HG03280 (cell line): ENCODE data around the gene MAP1S.
"Not testable (repeated sequence)": the region's sequence is repeated elsewhere in the genome, so short reads cannot be mapped to it uniquely, and the experiment has no call there.

Source experiments
- ATAC-seq: cut with Tn5 transposase; IDR thresholded peaks from one replicate; pipeline ENCODE4 v1.9.1; 2021; ENCODE audit warnings: mild to moderate bottlenecking, moderate library complexity; ENCODE audit not compliant: unreplicated experiment

MAP1S gene

DNA sequence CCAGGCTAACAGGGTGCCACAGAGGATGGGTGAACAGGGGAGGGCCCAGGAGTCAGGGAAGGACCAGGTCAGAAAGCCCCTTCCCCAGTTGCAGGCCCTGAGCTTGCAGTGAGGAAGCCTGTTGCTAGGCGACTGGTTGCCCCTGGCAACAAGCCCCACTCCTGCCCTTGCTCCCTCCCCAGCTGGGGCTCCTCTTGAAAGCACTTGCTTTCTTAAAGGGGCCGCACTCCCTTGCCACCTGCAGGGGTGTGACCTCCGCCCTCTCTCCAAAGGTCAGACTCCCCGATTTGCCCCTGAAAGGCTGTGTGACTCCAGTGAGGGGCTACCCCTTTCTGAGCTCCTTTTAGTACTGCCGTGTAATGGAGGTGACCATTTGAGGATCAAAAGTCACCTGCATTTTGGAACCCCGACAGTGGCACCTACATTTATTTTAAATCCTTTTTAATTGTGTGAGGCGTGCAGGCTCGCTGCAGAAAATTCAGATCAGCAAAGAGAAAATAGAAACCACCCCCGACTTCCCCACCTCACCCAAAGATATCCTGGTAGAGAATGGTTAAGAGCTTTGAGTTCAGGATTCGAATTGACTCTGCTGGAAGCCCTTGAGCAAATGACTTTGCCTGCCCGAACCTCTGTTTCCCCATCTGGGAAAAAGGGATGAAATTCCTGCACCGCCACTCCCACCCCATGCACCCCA, 36.8 kb downstream of the MAP1S start:
- no peak for ATAC-seq

GRCh38 chr19:17757125-17757524, 37.8 kb downstream of the MAP1S start:
- no peak for ATAC-seq

- no peak for ATAC-seq
Measured at GRCh38 chr19:17758515-17758914, 39.2 kb downstream of the MAP1S start.

DNA sequence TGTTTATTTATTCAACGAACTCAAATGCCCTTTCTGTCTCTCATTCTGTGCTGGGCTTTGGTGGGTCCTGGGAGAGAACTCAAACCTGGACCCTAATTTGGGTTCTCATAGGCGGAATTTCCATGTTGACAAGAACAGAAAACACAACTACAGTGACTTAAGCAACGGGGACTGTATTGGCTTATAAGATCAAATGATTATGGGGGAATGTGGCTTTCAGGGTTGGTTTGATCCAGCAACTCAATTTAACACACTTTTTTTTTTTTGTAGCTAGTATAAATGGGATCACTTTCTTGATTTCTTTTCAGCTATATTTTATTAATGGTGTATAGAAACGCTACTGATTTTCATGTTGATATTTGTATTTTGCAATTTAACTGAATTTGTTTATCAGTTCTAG, 41.9 kb downstream of the MAP1S start:
- ATAC-seq, result no peak

- no peak for ATAC-seq
Measured at GRCh38 chr19:17762505-17763229, 43.4 kb downstream of the MAP1S start.

GRCh38 chr19:17764348-17764747, 45.1 kb downstream of the MAP1S start:
- ATAC-seq, result no peak

DNA sequence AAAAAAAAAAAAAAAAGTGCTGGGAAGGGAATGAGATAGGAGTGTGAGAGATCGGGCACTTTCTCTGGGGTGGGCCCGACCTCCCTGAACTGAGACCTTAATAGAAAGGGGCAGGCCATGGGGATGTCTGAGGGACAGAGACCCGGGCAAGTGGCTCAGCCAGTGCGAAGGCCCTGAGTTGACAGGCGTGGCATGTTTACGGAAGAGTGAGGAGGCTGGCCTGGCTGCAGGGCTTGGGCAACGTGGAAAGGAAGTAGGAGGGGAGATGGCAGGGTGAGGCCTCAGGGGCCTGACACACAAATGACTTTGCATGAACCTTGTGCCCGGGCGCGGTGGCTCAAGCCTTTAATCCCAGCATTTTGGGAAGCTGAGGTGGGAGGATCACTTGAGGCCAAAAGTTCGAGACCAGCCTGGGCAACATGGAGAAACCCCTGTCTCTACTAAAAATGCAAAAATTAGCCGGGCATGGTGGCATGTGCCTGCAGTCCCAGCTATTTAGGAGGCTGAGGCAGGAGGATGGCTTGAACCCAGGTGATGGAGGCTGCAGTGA, 45.9 kb downstream of the MAP1S start:
- ATAC-seq, result no peak

GRCh38 chr19:17766543-17767131, 47.4 kb downstream of the MAP1S start:
- no peak for ATAC-seq

DNA sequence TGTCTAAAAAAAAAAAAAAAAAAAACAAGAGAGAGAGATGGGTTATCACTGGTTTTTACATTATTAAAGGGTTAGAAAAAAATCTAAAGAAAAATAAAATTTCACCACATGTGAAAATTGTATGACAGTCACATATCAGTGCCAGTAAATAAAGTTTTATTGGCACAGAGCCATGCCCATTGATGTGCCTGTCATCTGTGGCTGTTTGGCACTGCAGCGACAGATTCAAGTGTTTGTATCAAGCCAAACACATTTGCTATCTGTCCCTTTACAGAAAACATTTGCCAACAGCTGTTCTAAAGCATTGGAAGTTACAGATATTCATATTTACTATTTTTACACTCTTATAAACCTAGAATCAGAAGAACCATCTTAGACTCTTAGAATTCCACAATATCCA, 48.3 kb downstream of the MAP1S start:
- ATAC-seq, result no peak

DNA sequence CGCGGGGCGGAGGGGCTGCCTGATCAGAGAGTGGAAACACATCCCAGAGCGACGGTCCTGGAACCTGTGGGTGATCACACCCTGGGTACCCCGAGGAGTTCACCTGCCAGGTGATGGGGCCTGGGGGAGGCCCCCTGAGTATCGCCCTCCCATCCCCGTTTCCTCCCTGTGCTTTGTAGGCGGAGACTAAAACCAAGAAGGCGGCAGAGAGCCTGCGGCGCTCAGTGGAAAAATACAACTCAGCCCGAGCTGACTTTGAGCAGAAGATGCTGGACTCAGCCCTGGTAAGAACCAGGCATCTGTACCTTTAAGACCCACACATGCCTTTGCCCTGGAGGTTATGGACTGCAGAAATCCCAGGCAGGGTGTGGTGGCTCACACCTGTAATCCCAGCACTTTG, 51.3 kb downstream of the MAP1S start:
- no peak for ATAC-seq

GRCh38 chr19:17772172-17772571, 52.9 kb downstream of the MAP1S start:
- no peak for ATAC-seq

GRCh38 chr19:17775245-17775927, 56.1 kb downstream of the MAP1S start:
- ATAC-seq, result no peak

- peak; percentile 75 for ATAC-seq
Measured at GRCh38 chr19:17775991-17776803, 56.9 kb downstream of the MAP1S start.

DNA sequence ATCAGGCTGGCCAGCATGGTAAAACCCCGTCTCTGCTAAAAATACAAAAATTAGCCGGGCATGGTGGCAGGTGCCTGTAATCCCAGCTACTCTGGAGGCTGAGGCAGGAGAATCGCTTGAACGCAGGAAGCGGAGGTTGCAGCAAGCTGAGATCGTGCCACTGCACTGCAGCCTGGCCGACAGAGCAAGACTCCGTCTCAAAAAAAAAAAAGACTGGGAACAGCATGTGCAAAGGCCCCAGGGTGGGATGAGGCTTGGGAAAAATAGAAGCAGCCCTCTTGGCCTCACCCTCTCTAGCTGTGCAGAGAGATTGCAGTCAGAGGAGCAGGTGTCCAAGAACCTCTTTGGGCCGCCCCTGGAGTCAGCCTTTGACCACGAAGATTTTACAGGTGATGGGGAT, 58.6 kb downstream of the MAP1S start:
- ATAC-seq, result not testable (repeated sequence)

DNA sequence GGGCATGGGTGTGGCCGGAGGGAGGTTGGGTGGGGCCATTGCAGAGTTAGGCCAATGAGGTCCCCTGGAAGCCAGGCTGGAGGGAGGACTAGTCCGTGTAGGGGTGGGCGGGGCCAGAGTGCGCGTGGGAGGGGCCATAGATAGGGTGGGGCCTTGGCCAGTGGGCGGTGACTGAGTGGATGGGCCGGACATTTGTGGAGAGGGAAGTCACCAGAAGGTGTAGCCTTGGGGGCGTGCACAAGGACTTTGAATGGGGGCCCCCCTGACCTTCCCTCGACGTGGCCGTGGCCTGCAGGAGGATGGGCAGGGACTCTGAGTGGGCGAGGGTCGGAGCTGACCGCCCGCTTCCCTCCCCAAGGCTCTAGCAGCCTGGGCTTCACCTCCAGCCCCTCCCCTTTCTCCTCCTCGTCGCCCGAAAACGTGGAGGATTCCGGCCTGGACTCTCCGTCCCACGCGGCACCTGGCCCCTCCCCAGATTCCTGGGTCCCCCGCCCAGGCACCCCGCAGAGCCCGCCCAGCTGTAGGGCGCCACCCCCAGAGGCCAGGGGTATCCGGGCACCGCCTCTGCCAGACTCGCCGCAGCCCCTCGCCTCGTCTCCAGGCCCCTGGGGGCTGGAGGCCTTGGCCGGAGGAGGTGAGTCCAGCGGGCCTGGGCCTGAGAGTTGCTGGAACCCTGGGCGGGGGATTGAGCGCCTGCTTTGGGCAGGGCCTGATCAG, 59.1 kb downstream of the MAP1S start:
- no peak for ATAC-seq

DNA sequence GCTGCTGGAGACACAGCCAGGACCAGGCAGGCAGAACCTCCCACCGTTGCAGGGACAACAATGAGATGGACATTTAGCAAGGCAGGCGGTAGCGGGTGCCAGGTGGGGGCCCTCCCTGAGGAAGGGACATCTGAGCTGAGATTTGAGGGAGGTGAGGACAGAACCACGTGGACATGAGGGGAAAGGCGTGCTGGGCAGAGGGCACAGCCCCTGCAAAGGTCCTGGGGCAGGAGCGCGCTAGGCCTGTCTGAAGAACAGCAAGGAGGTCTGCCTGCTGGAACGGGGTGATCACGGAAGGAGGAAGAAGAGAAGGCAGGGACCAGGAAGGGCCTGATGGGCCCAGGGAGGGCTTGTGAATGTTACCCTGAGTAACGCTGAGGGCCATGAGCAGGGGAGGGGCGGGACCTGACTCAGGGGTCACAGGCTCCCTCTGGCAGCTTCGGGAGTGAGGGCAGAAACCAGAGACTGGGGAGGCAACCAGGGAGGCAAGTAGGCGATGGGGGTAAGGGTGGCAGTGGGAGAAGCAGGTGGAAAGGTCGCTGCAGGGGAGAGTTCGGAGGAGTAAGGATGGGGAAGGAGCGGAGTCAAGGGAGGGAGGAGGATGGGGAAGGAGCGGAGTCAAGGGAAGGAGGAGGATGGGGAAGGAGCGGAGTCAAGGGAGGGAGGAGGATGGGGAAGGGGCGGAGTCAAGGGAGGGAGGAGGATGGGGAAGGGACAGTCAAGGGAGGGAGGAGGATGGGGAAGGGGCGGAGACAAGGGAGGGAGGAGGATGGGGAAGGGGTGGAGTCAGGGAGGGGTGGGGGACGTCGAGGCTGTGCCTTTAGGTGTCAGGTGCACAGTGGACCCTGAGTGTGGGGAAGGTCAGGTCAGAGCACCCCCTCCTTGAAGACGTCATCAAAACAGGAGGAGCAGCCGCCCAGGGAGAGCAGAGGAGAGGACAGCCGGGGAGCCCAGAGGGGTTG, 60.0 kb downstream of the MAP1S start:
- no peak for ATAC-seq

GRCh38 chr19:17780781-17781180, 61.5 kb downstream of the MAP1S start:
- no peak for ATAC-seq

DNA sequence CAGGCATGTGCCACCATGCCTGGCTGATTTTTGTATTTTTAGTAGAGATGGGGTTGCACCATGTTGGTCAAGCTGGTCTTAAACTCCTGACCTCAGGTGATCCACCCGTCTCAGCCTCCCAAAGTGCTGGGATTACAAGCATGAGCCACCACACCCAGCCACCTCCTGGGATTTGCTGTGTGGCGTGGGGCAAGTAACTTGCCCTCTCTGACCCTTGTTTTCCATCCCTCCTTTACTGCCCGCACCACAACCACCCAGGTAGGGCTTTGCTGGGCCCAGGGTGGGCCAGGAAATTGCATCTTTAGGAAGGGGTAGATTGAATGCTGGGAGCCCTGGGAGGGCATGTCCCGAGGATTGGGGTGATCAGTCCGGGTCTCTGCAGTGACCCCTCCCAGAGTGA, 64.4 kb downstream of the MAP1S start:
- not testable (repeated sequence) for ATAC-seq
